ENCODE data around the gene BABAM2. TPM values are rescaled to one million over a fixed set of nuclear protein-coding genes. Genes with fewer than 3 reads are reported as not detected.

The BABAM2 gene
- total RNA-seq, 1 donor from 2014 or later = 33.9 TPM

DNA sequence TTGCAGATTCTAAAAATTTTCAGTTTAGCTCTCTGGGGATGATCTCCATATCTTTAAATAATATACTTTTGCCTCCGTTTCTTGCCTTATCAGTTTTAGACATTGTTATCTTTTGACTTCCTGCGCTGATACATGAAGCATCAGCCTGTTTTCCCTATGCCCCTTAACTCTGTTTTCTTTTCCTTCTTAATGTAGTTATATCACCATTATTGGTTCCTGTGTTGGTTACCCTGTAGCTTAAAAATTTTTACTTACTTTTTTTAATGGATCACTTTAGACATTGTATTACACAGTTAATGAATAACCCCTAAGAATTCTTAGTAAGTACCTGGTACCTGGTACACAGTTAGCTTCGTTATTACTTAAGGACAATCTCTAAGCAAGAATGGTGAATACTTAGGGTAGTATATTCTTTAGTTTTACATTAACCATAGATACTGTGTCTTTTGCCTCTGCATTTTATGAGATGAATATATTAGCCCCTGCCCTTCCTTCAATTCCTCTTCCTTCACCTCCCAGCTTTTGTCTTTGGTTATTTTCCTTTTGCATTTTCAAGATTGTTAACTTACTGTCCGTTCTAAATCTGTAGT is 40.9 kb downstream of the BABAM2 start:
- peaks cover 3% of the 10 kb centered on the region for H3K4me1 Mint-ChIP-seq (ENCODE audit: low read depth)
- no peaks in the 10 kb centered on the region for H3K27me3 Mint-ChIP-seq (ENCODE audit: low read depth)
- H3K36me3 Mint-ChIP-seq (ENCODE audit: low read depth) = peaks cover 7% of the 10 kb centered on the region
- DNase-seq (ENCODE audit: low spot score) = no peak
- TF ChIP-seq, protein P1, sequence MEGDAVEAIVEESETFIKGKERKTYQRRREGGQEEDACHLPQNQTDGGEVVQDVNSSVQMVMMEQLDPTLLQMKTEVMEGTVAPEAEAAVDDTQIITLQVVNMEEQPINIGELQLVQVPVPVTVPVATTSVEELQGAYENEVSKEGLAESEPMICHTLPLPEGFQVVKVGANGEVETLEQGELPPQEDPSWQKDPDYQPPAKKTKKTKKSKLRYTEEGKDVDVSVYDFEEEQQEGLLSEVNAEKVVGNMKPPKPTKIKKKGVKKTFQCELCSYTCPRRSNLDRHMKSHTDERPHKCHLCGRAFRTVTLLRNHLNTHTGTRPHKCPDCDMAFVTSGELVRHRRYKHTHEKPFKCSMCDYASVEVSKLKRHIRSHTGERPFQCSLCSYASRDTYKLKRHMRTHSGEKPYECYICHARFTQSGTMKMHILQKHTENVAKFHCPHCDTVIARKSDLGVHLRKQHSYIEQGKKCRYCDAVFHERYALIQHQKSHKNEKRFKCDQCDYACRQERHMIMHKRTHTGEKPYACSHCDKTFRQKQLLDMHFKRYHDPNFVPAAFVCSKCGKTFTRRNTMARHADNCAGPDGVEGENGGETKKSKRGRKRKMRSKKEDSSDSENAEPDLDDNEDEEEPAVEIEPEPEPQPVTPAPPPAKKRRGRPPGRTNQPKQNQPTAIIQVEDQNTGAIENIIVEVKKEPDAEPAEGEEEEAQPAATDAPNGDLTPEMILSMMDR (IDR thresholded peaks at IDR 0.05) = no peak
- no peaks in the 10 kb centered on the region for H3K9me3 Mint-ChIP-seq (ENCODE audit: low read depth)
- H3K27ac Mint-ChIP-seq (ENCODE audit: unreplicated experiment) = no peak overlapping the region
- no peak overlapping the region for H3K4me3 Mint-ChIP-seq (ENCODE audit: unreplicated experiment)

DNA sequence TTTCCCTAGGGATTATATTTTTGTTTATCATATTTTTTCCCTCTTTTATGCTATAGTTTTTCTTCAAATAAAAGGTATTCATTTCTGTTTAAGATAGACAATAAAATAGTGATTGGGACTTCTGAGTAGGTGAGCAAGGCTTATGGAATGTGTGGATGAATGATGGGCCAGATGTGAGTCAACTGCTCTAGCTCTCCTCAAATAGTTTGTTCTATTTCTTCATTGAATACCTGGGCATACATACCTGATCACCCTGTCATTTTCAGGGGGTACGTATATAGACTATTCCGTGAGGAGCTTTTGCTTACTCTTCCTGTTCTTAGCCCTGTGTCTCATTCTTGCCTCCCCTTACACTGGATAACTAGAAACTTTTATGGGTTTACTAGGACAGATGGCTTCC is 41.9 kb downstream of the BABAM2 start:
- H3K27ac Mint-ChIP-seq (ENCODE audit: unreplicated experiment) = no peak overlapping the region
- H3K4me1 Mint-ChIP-seq (ENCODE audit: low read depth) = peaks cover 3% of the 10 kb centered on the region
- no peaks in the 10 kb centered on the region for H3K9me3 Mint-ChIP-seq (ENCODE audit: low read depth)
- TF ChIP-seq, protein P1 (IDR thresholded peaks at IDR 0.05) = no peak
- DNase-seq (ENCODE audit: low spot score) = no peak
- H3K4me3 Mint-ChIP-seq (ENCODE audit: unreplicated experiment) = no peak overlapping the region
- H3K36me3 Mint-ChIP-seq (ENCODE audit: low read depth) = peaks cover 7% of the 10 kb centered on the region
- H3K27me3 Mint-ChIP-seq (ENCODE audit: low read depth) = no peaks in the 10 kb centered on the region

DNA sequence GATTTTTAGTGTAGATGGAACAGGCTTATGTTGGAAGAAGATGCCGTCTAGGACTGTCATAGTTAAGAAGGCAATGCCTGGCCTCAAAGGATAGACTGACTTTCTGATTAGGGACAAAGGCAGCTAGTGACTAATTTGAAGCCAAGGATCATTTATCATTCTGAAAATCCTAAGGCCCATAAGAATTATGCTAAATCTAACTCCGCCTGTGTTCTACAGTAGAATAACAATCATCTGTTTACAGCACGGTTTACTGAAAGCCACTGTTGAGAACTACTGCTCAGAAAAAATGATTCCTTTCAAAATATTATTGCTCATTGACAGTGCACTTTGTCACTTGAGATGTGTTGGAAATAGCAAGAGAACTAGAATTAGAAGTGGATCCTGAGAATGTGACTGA is 44.5 kb downstream of the BABAM2 start:
- H3K27ac Mint-ChIP-seq (ENCODE audit: unreplicated experiment) = no peak overlapping the region

DNA sequence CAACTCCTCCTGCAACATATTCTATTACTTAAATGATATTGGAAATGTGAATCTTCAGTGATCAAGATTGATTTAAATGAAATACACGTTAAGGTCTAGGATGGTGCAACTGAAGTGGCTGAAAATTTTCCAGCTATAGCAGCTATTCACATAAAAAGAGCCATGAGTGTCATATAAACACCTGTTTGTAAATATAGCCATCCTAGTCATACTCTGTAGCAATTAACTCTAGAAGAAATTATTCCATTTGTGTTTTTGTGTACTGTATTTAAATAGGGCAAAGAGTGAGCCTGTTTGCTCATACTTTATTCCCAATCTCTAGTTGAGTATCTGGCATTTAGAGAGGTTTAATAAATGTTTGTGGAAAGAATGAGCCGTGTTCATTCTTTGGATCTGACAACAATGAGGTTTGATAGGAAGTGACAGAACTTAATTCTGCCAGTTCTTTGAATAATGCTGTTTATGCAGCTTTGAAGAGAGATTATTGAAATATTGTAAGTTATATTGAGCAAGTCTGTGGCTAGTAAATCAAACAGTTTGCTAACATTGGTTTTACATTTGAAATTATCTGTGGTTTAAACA is 49.7 kb downstream of the BABAM2 start:
- Mint-ChIP-seq H3K36me3 (ENCODE audit: low read depth) (no peaks in the 10 kb centered on the region), H3K4me3 (ENCODE audit: unreplicated experiment) (no peak overlapping the region), H3K27ac (ENCODE audit: unreplicated experiment) (no peak overlapping the region), H3K4me1 (ENCODE audit: low read depth) (no peaks in the 10 kb centered on the region), H3K9me3 (ENCODE audit: low read depth) (no peaks in the 10 kb centered on the region), H3K27me3 (ENCODE audit: low read depth) (no peaks in the 10 kb centered on the region)
- no peak for DNase-seq (ENCODE audit: low spot score)
- TF ChIP-seq, protein P1 (IDR thresholded peaks at IDR 0.05) = no peak

More for the DNA sequence above, 44.5 kb downstream of the BABAM2 start:
- Mint-ChIP-seq H3K27me3 (ENCODE audit: low read depth) (no peaks in the 10 kb centered on the region), H3K4me3 (ENCODE audit: unreplicated experiment) (no peak overlapping the region), H3K9me3 (ENCODE audit: low read depth) (no peaks in the 10 kb centered on the region), H3K36me3 (ENCODE audit: low read depth) (peaks cover 7% of the 10 kb centered on the region), H3K4me1 (ENCODE audit: low read depth) (peaks cover 3% of the 10 kb centered on the region)
- TF ChIP-seq, protein P1 (IDR thresholded peaks at IDR 0.05) = no peak
- DNase-seq (ENCODE audit: low spot score) = no peak

DNA sequence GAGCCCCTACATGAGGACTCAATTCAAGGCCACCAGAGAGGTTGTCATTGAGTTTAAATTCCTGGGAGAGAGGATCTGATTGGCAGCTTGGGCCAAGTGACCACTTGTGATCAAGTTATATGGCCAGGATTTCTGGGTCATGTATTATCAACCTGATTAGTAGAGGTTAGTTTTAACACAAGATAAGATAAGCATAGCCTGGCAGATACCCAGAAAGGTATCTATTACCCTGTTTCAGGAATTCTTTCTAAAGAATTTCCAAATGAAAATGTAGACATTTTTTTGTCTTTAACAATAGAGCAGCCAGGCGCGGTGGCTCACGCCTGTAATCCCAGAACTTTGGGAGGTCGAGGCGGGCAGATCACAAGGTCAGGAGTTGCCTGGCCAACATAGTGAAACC is 50.5 kb downstream of the BABAM2 start:
- Mint-ChIP-seq H3K9me3 (ENCODE audit: low read depth) (no peaks in the 10 kb centered on the region), H3K36me3 (ENCODE audit: low read depth) (no peaks in the 10 kb centered on the region)
- DNase-seq (ENCODE audit: low spot score) = no peak

More for the DNA sequence above, 50.5 kb downstream of the BABAM2 start:
- no peak overlapping the region for H3K4me3 Mint-ChIP-seq (ENCODE audit: unreplicated experiment)
- TF ChIP-seq, protein P1 (IDR thresholded peaks at IDR 0.05) = no peak
- H3K4me1 Mint-ChIP-seq (ENCODE audit: low read depth) = no peaks in the 10 kb centered on the region
- no peak overlapping the region for H3K27ac Mint-ChIP-seq (ENCODE audit: unreplicated experiment)
- H3K27me3 Mint-ChIP-seq (ENCODE audit: low read depth) = no peaks in the 10 kb centered on the region
